ENCODE data around the gene PPP2R1B.
"Not testable (repeated sequence)": the region's sequence is repeated elsewhere in the genome, so short reads cannot be mapped to it uniquely, and the experiment has no call there.

PPP2R1B gene

GRCh38 chr11:111723595-111723994 is 42.6 kb downstream of the PPP2R1B start:
- no peak for DNase-seq

GRCh38 chr11:111722501-111722900 is 43.7 kb downstream of the PPP2R1B start:
- DNase-seq = peak in 1 of 2 experiments; percentile 55

GRCh38 chr11:111720801-111721494 is 45.2 kb downstream of the PPP2R1B start:
- DNase-seq = no peak

GRCh38 chr11:111719379-111719778 is 46.8 kb downstream of the PPP2R1B start:
- DNase-seq = no peak

- DNase-seq = no peak
Observed at GRCh38 chr11:111718859-111719258, 47.3 kb downstream of the PPP2R1B start.

- DNase-seq = no peak
Observed at GRCh38 chr11:111718436-111718835, 47.8 kb downstream of the PPP2R1B start.

GRCh38 chr11:111717660-111718059 is 48.5 kb downstream of the PPP2R1B start:
- DNase-seq = not testable (repeated sequence)

- peak in 1 of 2 experiments; percentile 10 for DNase-seq
Observed at GRCh38 chr11:111715142-111715816, 50.9 kb downstream of the PPP2R1B start.

- DNase-seq = no peak
Observed at GRCh38 chr11:111714522-111714921, 51.7 kb downstream of the PPP2R1B start.

- DNase-seq = no peak
Observed at GRCh38 chr11:111707691-111708067, 58.5 kb downstream of the PPP2R1B start.

- no peak for DNase-seq
Observed at GRCh38 chr11:111707039-111707690, 59.0 kb downstream of the PPP2R1B start.

- no peak for DNase-seq
Observed at GRCh38 chr11:111703576-111703975, 62.6 kb downstream of the PPP2R1B start.

- DNase-seq = no peak
Observed at GRCh38 chr11:111702623-111703022, 63.6 kb downstream of the PPP2R1B start.

- DNase-seq = no peak
Observed at GRCh38 chr11:111700162-111700561, 66.0 kb downstream of the PPP2R1B start.

- no peak for DNase-seq
Observed at GRCh38 chr11:111699579-111700156, 66.5 kb downstream of the PPP2R1B start.

- no peak for DNase-seq
Observed at GRCh38 chr11:111698852-111699559, 67.2 kb downstream of the PPP2R1B start.

GRCh38 chr11:111697933-111698371 is 68.2 kb downstream of the PPP2R1B start:
- DNase-seq = no peak

- DNase-seq = no peak
Observed at GRCh38 chr11:111696556-111696955, 69.6 kb downstream of the PPP2R1B start.

- DNase-seq = no peak
Observed at GRCh38 chr11:111694851-111695250, 71.3 kb downstream of the PPP2R1B start.

GRCh38 chr11:111693224-111693937 is 72.8 kb downstream of the PPP2R1B start:
- no peak for DNase-seq

- no peak for DNase-seq
Observed at GRCh38 chr11:111691741-111692140, 74.4 kb downstream of the PPP2R1B start.

- no peak for DNase-seq
Observed at GRCh38 chr11:111691176-111691575, 75.0 kb downstream of the PPP2R1B start.
